GM12878 (cell line): ENCODE measurements around the gene SEL1L2. TPM values are rescaled to one million over a fixed set of nuclear protein-coding genes. Genes with fewer than 3 reads are reported as not detected.

Experiments
- ATAC-seq: fragments of 200-7000 bp; cut with Tn5 transposase; 3 replicates; pipeline ENCODE4 v1.9.1; 2020; ENCODE audit warnings: mild to moderate bottlenecking, moderate library complexity
- BruUV-seq: library from RNA; stranded (reverse); fragments of 400-500 nt; replicated peaks from 2 replicates; lab custom pipeline; 2021; lab: Mats Ljungman, UMichigan
- CTCF ChIA-PET: fragments of 300-600 bp; sonication (Branson Sonifier 250); formaldehyde crosslinking; extraction: SDS; loops from one replicate; lab custom pipeline; 2021; ENCODE audit warnings: inconsistent platforms; lab: Yijun Ruan, JAX
- POLR2A ChIA-PET: fragments of 350-600 bp; formaldehyde crosslinking; extraction: SDS; loops from one replicate; lab custom pipeline; 2021; ENCODE audit warnings: inconsistent platforms; lab: Charles Lee
- RAD21 ChIA-PET: fragments of 300-600 bp; sonication (Branson Sonifier 250); formaldehyde crosslinking; loops from one replicate; lab custom pipeline; 2023; ENCODE audit warnings: antibody characterized with exemption; ENCODE audit not compliant: unreplicated experiment; lab: Charles Lee
- SMC1A ChIA-PET: fragments of 300-600 bp; sonication (Branson Sonifier 250); formaldehyde crosslinking; loops from one replicate; lab custom pipeline; 2023; ENCODE audit not compliant: unreplicated experiment, uncharacterized antibody; lab: Charles Lee
- DNase-seq: peaks from one replicate; pipeline ENCODE4 v3.0.0-alpha.2; 2011; ENCODE audit warnings: low read depth, low spot score
- FAIRE-seq: peaks from 3 replicates; lab custom pipeline; 2011; peaks lifted over from hg19 to GRCh38; lab: Jason Lieb, UNC
- H2AFZ ChIP-seq: 2 replicates; pipeline ENCODE4 v1.6.0; 2011; ENCODE audit warnings: low read depth, low read length, control low read depth; ENCODE audit not compliant: control insufficient read depth
- H3K27ac ChIP-seq: 2 replicates; pipeline ENCODE4 v1.5.1; 2011; ENCODE audit warnings: control low read depth; ENCODE audit not compliant: control insufficient read depth, insufficient read depth
- H3K27me3 ChIP-seq, 2 experiments: replicated peaks in 1 of 2; 2 replicates each; pipeline versions ENCODE4 v1.6.0 to v1.6.1; 2011; ENCODE audit warnings: low read length in 1 of 2; ENCODE audit not compliant: control insufficient read depth in 2 of 2, insufficient read depth in 2 of 2
- H3K36me3 ChIP-seq, 2 experiments: 2 replicates each; pipeline ENCODE4 v1.5.1; 2011; ENCODE audit warnings: low read length in 1 of 2; ENCODE audit not compliant: control insufficient read depth in 2 of 2, insufficient read depth in 2 of 2
- H3K4me1 ChIP-seq: 2 replicates; pipeline ENCODE4 v1.6.1; 2011; ENCODE audit warnings: mild to moderate bottlenecking, low read length, moderate library complexity, mixed read lengths; ENCODE audit not compliant: control insufficient read depth, insufficient read depth
- H3K4me2 ChIP-seq: 2 replicates; pipeline ENCODE4 v1.6.0; 2011; ENCODE audit warnings: control low read depth; ENCODE audit not compliant: control insufficient read depth, insufficient read depth
- H3K4me3 ChIP-seq: fragments of 200-600 bp; sonication (generic); 2 replicates; pipeline ENCODE4 v1.5.1; 2016
- H3K79me2 ChIP-seq: 2 replicates; pipeline ENCODE4 v1.6.0; 2011; ENCODE audit warnings: low read length; ENCODE audit not compliant: control insufficient read depth, insufficient read depth
- H3K9ac ChIP-seq: 2 replicates; pipeline ENCODE4 v1.8.0; 2011; ENCODE audit warnings: low read length, control low read depth, mixed read lengths; ENCODE audit not compliant: control insufficient read depth, insufficient read depth
- H3K9me3 ChIP-seq: replicated peaks from 3 replicates; pipeline ENCODE4 v1.5.1; 2011; ENCODE audit warnings: mild to moderate bottlenecking, low read length; ENCODE audit not compliant: control insufficient read depth, insufficient read depth
- H4K20me1 ChIP-seq: 2 replicates; pipeline ENCODE4 v1.6.0; 2011; ENCODE audit not compliant: control insufficient read depth, insufficient read depth
- BCL11A ChIP-seq: IDR thresholded peaks from 2 replicates; pipeline ENCODE4 v1.6.1; 2011; ENCODE audit warnings: low read depth, low read length
- CREB1 ChIP-seq: IDR thresholded peaks from 2 replicates; pipeline ENCODE4 v1.6.1; 2012; ENCODE audit warnings: low read depth, mild to moderate bottlenecking, inconsistent platforms
- HDGF ChIP-seq: fragments of 450-650 bp; IDR thresholded peaks from 2 replicates; pipeline ENCODE4 v1.6.1; 2016; ENCODE audit warnings: antibody characterized with exemption
- IKZF2 ChIP-seq, 2 experiments: fragments of 450-650 bp; IDR thresholded peaks; 2 replicates each; pipeline ENCODE4 v1.6.1; 2017; ENCODE audit warnings: mild to moderate bottlenecking in 2 of 2, moderate library complexity in 2 of 2
- IRF4 ChIP-seq: IDR thresholded peaks from 2 replicates; pipeline ENCODE4 v1.6.1; 2011; ENCODE audit warnings: low read depth, low read length
- KLF5 ChIP-seq: fragments of 450-650 bp; IDR thresholded peaks from 2 replicates; pipeline ENCODE4 v1.6.1; 2014; ENCODE audit warnings: mild to moderate bottlenecking; ENCODE audit not compliant: partially characterized antibody
- MTA2 ChIP-seq: fragments of 450-650 bp; IDR thresholded peaks from 2 replicates; pipeline ENCODE4 v1.6.1; 2016; ENCODE audit warnings: low read depth, mild to moderate bottlenecking, moderate library complexity
- NFYB ChIP-seq: IDR thresholded peaks from 2 replicates; pipeline ENCODE4 v1.6.1; 2011; ENCODE audit warnings: low read depth, mild to moderate bottlenecking, low read length, improper control_type of control experiment, moderate library complexity; ENCODE audit not compliant: insufficient read depth
- POLR2AphosphoS5 ChIP-seq: IDR thresholded peaks from 2 replicates; pipeline ENCODE4 v1.6.1; 2011; ENCODE audit warnings: mild to moderate bottlenecking, low read length, inconsistent platforms
- SUPT20H ChIP-seq: IDR thresholded peaks from 2 replicates; pipeline ENCODE4 v1.6.1; 2011; ENCODE audit warnings: low read depth, mild to moderate bottlenecking, low read length, moderate library complexity, borderline replicate concordance; ENCODE audit not compliant: control insufficient read depth
- TARDBP ChIP-seq: IDR thresholded peaks from 2 replicates; pipeline ENCODE4 v1.6.1; 2016; ENCODE audit warnings: borderline replicate concordance
- TBL1XR1 ChIP-seq: IDR thresholded peaks from 2 replicates; pipeline ENCODE4 v1.6.1; 2012; ENCODE audit warnings: low read depth, low read length, improper control_type of control experiment
- ZNF622 ChIP-seq: fragments of 450-650 bp; IDR thresholded peaks from 2 replicates; pipeline ENCODE4 v1.6.1; 2017; ENCODE audit warnings: mild to moderate bottlenecking, inconsistent platforms
- ZSCAN29 ChIP-seq: fragments of 450-650 bp; IDR thresholded peaks from 2 replicates; pipeline ENCODE4 v1.6.1; 2017; ENCODE audit warnings: mild to moderate bottlenecking, moderate library complexity
- WGBS: methylation state at CpG from one replicate; pipeline ENCODE4 v1.1.6; 2016; ENCODE audit warnings: low lambda C conversion rate; ENCODE audit not compliant: insufficient replicate concordance, insufficient coverage; ENCODE audit errors: missing lambda C conversion rate; 5-methylcytosine and 5-hydroxymethylcytosine counted together
- in situ Hi-C: fragments of 300-500 bp; cut with MboI; formaldehyde crosslinking; loops from 9 replicates; pipeline ENCODE4 v1.14.3; 2018; ENCODE audit warnings: mixed read lengths
- intact Hi-C: fragments of 100-400 bp; cut with micrococcal nuclease; formaldehyde crosslinking; loops from one replicate; pipeline ENCODE4 v1.14.2; 2022; ENCODE audit not compliant: unreplicated experiment
- polyA plus RNA-seq, 11 experiments: library from polyadenylated mRNA; depleted of rRNA in 4 of 11; unstranded in 6 of 11; stranded (reverse) in 5 of 11; fragments of >200 nt; fragmentation: Nextera tagmentation in 4 of 11; fragmentation: Illumina TruSeq in 1 of 11; extraction: Ambion mirVana in 4 of 11; extraction: Trizol in 1 of 11; gene quantifications; 1 replicate in 1 of 11; 2 replicates in 10 of 11; pipeline versions ENCODE4 v1.2.1 to v1.2.3, GENCODE V29; 2011 to 2016; ENCODE audit warnings: inconsistent platforms in 2 of 11, missing spikeins in 2 of 11, low read depth in 1 of 11
- total RNA-seq, 4 experiments: library from RNA; depleted of rRNA in 3 of 4; stranded (reverse); fragments of >200 nt in 3 of 4; fragmentation: Illumina TruSeq in 1 of 4; extraction: Trizol in 1 of 4; gene quantifications; 2 replicates each; pipeline versions ENCODE4 v1.2.1 to v1.2.3, GENCODE V29; 2013 to 2021
- TF ChIP-seq, protein P1 (sequence below): fragments of 450-650 bp; IDR thresholded peaks from 2 replicates; pipeline ENCODE4 v1.6.1; 2018; ENCODE audit warnings: mild to moderate bottlenecking, low read depth, moderate library complexity; ENCODE audit not compliant: partially characterized antibody
- TF ChIP-seq, protein P2 (sequence below): fragments of 450-650 bp; IDR thresholded peaks from 2 replicates; pipeline ENCODE4 v1.6.1; 2017; ENCODE audit warnings: mild to moderate bottlenecking
- TF ChIP-seq, protein P3 (sequence below), 3 experiments: IDR thresholded peaks in 2 of 3; conservative IDR thresholded peaks in 1 of 3; 2 replicates each; pipeline ENCODE4 v1.5.1; 2011; ENCODE audit warnings: low read depth in 3 of 3, low read length in 3 of 3, mild to moderate bottlenecking in 3 of 3, control low read depth in 2 of 3, moderate library complexity in 2 of 3, inconsistent platforms in 1 of 3, mixed read lengths in 1 of 3; ENCODE audit not compliant: control insufficient read depth in 2 of 3, insufficient read depth in 1 of 3; ENCODE audit errors: extremely low read depth in 1 of 3

SEL1L2 gene
- total and polyA plus RNA-seq, 10 of the 15 experiments (the other 5 are each of a cell fraction or from before 2014, with no cell fraction given), result not detected

DNA sequence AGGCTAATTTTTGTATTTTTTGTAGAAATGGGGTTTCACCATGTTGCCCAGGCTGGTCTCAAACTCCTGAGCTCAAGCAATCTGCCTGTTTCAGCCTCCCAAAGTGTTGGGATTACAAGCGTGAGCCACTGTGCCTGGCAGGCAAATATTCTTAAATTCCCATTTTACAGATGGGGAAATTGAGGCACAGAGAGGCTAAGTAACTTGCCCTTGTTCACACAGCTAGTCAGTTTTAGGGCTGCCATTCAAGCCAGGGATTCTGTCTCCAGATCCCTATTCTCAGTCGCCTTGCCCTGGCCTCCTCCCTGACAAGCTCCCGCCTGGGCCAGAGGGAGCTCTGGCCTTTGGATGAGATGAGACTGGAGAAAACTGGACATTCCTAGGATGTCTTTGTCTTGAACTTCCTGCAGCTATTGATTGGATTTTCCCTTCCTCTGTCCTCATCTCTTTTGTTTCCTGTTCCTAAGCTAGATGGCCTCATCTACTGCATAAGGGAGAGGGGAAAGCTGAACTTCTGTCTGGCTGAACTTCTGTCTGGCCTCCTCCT, 115.1 kb downstream of the SEL1L2 start (continued):
- no peak for TF ChIP-seq IRF4

DNA sequence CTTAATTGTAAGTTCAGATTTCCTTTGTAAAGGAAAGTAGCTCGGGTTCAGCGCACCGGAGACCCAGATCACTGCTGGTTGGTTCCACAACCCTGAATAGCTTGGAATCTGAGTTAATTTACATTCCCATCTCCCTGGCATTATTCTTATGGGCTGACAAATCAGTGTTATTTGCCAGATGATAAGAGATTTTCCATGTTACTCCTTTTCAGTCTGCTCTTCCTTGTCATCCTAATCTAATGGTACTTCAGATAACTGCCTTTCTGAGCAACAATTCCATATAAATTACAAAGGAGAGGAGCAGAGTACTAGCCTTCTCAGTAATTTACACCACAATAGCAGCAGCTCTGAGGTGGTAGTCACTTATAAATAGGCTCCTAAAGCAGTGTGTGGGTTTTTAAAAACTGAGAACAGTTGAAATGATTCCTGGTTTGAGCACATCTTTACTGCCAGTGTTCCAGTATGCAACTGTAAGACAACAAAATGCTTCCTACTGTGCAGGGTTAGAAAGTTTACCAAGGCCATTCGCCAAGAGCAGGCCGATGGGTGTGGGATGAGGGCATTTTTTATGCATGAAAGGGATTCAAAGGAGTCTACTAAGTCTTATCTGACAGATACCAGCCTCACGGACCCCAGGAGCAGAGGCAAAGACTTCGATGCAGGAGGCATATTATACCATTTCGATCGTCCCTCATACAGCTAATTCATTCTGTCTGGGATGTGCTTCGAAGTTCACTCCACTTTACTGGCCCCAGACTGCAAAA, 115.8 kb downstream of the SEL1L2 start:
- Histone ChIP-seq H3K9ac (no peak overlapping the region), H4K20me1 (no peaks in the 10 kb centered on the region), H3K4me2 (no peak overlapping the region), H3K4me3 (no peak overlapping the region), H3K79me2 (no peaks in the 10 kb centered on the region), H3K27ac (no peak overlapping the region), H3K4me1 (no peaks in the 10 kb centered on the region), H3K9me3 (no peaks in the 10 kb centered on the region), H2AFZ (no peak overlapping the region), H3K27me3 (no peaks in the 10 kb centered on the region), H3K36me3 (no peaks in the 10 kb centered on the region)
- CTCF ChIA-PET, result no interaction called here
- DNase-seq (no peak), ATAC-seq (no peak), FAIRE-seq (no peak)
- no TSS peak for BruUV-seq
- POLR2A ChIA-PET, result no interaction called here
- intact Hi-C loops (no loop called here), in situ Hi-C loops (no loop called here)
- TF ChIP-seq, protein P1, sequence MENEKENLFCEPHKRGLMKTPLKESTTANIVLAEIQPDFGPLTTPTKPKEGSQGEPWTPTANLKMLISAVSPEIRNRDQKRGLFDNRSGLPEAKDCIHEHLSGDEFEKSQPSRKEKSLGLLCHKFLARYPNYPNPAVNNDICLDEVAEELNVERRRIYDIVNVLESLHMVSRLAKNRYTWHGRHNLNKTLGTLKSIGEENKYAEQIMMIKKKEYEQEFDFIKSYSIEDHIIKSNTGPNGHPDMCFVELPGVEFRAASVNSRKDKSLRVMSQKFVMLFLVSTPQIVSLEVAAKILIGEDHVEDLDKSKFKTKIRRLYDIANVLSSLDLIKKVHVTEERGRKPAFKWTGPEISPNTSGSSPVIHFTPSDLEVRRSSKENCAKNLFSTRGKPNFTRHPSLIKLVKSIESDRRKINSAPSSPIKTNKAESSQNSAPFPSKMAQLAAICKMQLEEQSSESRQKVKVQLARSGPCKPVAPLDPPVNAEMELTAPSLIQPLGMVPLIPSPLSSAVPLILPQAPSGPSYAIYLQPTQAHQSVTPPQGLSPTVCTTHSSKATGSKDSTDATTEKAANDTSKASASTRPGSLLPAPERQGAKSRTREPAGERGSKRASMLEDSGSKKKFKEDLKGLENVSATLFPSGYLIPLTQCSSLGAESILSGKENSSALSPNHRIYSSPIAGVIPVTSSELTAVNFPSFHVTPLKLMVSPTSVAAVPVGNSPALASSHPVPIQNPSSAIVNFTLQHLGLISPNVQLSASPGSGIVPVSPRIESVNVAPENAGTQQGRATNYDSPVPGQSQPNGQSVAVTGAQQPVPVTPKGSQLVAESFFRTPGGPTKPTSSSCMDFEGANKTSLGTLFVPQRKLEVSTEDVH, result no peak
- TF ChIP-seq ZNF622 (no peak), HDGF (no peak), TBL1XR1 (no peak), BCL11A (no peak), TARDBP (no peak), ZSCAN29 (no peak), KLF5 (no peak), POLR2AphosphoS5 (no peak), IKZF2 (IDR thresholded peaks at IDR 0.05) (no peak), SUPT20H (no peak), MTA2 (no peak), NFYB (no peak), CREB1 (no peak)
- TF ChIP-seq, protein P2, sequence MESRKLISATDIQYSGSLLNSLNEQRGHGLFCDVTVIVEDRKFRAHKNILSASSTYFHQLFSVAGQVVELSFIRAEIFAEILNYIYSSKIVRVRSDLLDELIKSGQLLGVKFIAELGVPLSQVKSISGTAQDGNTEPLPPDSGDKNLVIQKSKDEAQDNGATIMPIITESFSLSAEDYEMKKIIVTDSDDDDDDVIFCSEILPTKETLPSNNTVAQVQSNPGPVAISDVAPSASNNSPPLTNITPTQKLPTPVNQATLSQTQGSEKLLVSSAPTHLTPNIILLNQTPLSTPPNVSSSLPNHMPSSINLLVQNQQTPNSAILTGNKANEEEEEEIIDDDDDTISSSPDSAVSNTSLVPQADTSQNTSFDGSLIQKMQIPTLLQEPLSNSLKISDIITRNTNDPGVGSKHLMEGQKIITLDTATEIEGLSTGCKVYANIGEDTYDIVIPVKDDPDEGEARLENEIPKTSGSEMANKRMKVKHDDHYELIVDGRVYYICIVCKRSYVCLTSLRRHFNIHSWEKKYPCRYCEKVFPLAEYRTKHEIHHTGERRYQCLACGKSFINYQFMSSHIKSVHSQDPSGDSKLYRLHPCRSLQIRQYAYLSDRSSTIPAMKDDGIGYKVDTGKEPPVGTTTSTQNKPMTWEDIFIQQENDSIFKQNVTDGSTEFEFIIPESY, result no peak
- TF ChIP-seq, protein P3, sequence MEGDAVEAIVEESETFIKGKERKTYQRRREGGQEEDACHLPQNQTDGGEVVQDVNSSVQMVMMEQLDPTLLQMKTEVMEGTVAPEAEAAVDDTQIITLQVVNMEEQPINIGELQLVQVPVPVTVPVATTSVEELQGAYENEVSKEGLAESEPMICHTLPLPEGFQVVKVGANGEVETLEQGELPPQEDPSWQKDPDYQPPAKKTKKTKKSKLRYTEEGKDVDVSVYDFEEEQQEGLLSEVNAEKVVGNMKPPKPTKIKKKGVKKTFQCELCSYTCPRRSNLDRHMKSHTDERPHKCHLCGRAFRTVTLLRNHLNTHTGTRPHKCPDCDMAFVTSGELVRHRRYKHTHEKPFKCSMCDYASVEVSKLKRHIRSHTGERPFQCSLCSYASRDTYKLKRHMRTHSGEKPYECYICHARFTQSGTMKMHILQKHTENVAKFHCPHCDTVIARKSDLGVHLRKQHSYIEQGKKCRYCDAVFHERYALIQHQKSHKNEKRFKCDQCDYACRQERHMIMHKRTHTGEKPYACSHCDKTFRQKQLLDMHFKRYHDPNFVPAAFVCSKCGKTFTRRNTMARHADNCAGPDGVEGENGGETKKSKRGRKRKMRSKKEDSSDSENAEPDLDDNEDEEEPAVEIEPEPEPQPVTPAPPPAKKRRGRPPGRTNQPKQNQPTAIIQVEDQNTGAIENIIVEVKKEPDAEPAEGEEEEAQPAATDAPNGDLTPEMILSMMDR (IDR thresholded peaks at IDR 0.05 in 2 of 3, conservative IDR thresholded peaks at IDR 0.05 in 1 of 3; ENCODE audit: control insufficient read depth in 2 of 3, extremely low read depth in 1 of 3, insufficient read depth in 1 of 3, low read depth in 3 of 3, low read length in 3 of 3), result no peak
- SMC1A ChIA-PET, result interaction anchor here (0.9 kb wide), 1 partner anchor 9 kb away, joined by 3 read pairs; no protein-coding TSS in a partner anchor
- RAD21 ChIA-PET, result no interaction called here
- WGBS, result 20% methylated on average over 10 of the region's 10 CpGs
